NCI-H1105 (cell line): Measurements from ENCODE around the gene PIEZO1.

Experiments used
- DNase-seq: peaks from one replicate; lab custom pipeline; 2025; lab: John Stamatoyannopoulos, UW

The PIEZO1 gene

DNA sequence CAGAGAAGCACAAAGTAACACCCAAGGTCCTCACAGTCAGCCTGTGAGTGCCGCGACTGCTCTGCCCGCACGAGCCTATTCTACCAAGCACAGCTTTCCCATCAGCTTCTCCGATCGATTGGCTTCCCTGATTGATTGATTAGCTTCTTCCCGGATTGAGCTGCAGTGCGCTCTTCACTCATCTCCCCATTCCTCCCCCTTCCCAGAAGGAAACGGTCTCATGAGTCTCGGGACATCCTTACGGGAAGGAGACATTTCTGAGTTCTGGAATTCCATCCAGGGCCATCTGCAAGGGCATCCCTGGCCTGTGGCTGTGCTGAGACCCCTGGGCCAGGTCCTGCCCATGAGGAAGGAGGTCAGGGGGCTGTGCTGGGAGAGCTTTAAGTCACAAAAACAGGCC, 18.0 kb downstream of the PIEZO1 start:
- DNase-seq, result no peak

DNA sequence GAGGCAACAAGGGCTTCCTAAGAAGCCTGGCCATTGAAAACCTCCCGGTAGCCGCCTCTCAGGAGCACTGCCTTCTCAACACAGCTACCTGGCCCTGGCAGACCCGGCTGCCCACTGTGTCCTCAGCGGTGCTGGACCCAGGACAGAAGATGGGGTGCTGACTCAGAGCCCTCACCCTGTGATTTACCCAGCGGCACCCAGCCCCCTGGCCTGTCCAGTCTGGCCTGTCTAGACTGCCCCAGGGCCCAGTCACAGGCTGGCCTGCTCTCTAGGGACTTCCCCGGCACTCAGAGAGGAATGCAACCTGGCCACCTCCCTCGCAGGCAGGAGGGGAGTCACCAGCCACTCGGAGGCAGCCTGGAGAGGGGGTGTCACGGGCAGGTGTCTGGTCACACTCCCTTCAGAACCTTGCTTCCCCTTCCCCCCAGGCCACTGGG, 20.1 kb downstream of the PIEZO1 start:
- no peak for DNase-seq

DNA sequence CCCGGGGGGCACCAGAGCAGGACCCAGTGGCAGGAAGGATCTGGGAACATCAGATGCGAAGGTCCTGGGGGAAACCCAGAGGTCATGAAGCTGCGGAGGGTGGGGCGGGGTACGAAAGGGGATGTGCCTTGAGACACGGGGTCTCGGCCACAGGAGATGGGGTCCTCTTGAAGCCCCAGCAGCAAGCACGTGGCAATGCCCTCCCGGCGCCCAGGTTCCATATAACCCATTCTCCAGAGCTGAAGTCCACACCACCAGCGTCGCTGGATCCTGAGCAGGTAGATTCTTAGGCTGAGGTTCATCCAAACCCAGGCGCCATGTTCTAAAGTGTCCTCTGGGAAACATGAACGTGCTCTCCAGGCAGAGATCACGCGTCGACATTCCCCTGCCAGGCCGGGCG, 20.9 kb downstream of the PIEZO1 start:
- DNase-seq, result no peak

DNA sequence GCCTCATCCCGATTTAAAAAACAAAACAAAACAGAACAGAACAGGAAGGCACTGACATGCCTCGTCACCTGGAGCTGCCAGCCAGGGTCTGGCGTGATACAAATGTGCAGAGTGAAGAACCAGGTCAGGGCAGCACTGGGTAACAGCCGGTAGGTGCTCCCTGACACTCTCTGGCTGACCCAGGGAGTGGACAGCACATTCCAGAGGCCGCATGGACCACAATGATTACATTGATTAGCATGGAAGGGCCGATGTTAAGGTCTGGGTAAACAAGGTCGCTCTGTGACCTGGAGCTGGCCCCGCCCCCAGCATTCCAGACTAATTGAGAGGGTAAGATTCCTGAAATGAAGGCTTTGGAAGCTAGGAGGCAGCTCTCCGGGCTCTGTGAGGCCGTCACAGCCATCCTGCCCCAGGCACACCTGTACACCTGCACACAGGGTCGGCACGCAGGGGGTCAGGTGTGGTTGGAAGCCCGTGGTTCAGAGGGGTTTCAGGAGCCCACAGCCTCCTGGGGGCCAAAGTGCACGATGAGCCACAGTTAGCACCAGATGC, 21.4 kb downstream of the PIEZO1 start:
- DNase-seq, result no peak

DNA sequence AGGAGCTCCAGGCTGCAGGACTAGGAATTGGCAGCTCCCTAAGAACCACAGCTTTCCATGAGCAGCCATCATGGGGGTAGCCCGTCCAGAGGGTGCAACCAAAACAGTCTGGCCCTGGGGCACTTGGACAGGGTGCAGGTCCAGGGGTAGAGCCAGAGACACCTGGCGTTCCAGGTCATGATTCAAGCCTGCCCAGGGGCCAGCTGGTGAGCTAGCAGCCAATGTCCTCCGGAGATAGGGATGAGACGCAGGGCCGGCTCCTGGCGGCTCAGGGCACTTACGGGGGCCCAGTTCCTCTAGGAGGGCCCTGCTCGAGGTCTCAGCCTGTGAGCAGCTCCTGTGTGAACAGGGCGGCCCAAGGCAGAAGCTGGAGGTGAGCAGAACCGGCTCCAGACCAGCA, 22.1 kb downstream of the PIEZO1 start:
- DNase-seq, result no peak

DNA sequence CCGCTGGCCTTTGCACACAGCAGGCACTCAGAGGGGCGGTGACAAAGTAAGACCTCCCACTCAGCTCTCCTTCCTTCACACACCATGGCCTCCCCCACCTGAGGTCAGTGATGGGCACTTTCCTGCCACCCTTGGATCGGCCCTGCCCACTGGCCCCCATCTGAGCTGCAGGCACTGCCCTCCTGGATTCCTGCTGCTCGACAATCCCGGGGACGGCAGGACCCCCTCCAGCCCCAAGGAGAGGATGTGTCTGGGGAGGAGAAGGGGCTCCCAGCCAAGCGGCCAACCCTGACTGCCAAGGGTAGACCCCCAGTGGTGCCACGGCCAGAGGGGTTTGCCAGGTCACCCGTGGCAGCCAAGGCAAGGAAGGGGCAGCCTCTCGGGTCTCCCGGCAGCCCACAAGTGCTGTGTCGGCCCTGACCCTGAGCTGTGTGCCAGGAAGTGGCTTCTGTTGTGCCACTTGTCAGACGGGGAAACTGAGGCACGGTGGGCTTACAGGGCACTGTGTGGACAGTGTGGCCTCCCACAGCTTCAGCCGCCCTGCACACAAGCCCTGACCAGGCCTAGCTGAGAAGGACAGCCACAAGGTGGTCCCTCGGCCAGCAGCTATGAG, 22.7 kb downstream of the PIEZO1 start:
- no peak for DNase-seq

DNA sequence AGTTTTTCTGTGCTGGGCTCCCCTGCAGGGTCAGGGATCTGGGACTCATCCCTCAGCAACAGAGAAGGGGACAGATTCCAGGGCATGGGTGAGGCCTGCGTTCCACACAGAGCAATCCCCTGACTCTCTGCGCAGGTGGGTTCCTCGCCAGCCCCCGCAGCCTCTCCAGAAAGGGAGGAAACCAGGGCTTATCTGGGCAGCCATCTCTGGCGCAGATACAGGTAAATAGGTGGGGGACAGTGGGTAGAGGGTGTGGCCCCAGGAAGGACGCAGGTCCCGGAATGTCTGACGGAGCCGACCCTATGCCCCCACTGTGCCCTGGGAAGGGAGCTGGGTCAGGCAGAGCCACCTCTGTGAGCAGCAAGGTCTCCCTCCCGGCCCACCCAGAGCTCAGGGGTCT, 23.2 kb downstream of the PIEZO1 start:
- no peak for DNase-seq

DNA sequence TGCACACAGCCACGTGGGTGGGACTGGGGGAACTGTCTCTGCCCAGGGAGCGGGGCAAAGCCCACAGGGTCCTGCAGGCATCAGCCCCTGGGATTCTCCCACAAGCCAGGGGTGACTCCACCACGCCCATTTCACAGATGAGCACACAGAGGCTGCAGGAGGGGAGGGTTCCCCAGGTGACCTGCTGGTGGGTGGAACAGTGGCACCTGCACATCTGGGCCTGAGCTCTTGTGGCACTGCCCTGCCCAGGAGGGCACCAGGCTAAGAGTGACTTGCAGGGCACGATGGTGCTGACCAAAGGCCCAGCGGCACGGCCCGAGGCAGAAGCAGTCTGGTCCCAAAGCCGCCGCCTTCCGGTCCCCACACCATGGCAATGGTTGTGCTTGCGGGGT, 23.9 kb downstream of the PIEZO1 start:
- no peak for DNase-seq

DNA sequence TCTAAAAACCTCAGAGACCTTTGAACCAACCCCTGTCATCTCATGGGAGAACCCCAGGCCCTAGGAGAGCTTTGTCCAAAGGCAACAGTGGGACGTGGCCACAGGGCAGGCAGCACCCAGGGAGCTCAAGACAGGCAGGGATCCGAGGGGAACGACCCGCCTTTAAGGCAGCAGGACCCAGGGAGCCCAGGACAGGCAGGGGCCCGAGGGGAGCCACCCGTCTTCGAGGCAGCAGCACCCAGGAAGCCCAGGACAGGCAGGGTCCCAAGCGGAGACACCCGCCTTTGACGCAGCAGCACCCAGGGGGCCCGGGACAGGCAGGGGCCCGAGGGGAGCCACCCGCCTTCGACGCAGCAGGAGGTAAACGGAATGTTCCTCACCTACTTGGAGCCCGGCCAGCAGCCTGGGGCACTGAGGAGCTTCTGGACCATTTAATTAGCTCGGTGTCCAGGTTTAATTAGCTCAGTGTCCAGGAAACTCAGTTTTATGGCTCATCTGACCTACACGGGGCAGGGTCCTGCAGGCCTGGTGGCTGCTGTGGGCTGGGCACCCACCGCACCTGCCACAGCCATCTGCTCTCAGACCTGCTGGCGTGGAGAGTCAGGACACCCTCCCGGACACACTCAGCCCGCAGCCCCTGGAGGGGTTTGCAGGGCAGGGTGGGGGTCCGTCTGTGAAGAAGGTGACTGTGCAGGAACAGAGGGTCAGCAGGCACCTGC, 24.4 kb downstream of the PIEZO1 start:
- DNase-seq, result no peak

DNA sequence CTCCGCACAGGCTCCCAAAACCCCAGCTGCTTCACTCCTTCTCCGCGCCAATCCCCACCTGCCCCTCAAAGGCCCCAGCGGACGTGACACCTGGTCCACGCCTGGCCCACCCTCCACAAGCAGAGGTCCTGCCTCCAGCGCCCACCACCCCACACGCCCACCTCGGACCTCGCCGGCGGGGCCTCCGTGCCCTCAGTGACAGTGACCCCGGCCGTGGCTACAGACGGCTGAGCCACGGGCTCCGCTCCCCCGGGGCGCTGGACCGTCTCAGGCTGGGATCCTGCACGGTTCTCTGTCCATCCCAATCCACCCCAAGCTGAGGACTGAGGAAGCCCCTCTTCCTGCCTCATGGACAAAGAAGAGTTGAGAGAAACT, 25.1 kb downstream of the PIEZO1 start:
- DNase-seq, result no peak

DNA sequence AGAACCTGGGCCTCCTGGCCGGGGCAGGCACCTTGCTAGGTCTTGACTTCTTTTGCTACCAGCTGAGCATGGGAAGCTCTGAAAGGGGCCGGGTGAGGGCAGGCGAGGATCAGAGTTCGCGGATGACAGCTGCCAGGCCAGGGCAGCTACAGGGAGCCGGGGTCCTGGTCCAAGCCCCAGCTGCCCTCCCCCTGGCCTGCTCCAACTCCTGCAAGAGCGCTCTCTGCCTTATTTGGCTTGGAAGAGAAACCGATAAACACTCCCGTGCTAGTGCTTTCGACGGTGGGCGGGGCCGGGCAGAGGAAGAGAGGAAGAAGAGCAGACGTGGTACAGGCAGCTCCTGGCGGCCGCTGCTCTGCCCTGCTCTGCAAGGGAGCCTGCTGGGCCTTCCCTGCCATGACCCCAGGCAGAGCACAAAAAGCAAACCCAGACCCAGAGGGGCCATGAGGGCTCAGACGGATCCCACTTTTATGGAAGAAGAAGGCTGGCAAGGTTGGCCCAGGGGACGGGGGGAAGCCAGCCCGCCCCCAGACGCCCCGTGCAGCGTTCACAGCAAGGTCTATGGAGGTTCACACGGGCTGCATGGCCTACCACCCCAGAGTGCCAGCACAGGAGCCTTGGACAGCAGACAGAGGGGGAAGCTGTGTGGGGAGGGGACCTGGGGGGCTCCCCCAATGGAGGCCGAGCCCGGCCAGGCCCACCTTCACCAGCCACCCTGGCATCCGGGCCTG, 25.6 kb downstream of the PIEZO1 start:
- no peak for DNase-seq

DNA sequence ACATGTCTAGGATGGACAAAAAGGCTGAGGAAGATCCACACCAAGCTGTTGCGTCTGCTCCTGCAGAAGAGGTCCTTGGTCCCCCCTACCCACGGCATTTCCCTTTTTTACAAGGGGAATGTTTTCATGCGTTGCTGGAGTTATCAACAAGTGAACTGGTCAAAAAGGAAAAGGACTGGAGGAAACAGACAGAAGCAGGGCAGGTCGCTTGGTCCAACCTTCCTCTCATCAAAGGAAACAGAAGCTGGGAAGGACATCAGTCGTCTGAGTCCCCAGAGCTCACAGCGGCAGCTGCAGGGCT, 26.1 kb downstream of the PIEZO1 start:
- no peak for DNase-seq

DNA sequence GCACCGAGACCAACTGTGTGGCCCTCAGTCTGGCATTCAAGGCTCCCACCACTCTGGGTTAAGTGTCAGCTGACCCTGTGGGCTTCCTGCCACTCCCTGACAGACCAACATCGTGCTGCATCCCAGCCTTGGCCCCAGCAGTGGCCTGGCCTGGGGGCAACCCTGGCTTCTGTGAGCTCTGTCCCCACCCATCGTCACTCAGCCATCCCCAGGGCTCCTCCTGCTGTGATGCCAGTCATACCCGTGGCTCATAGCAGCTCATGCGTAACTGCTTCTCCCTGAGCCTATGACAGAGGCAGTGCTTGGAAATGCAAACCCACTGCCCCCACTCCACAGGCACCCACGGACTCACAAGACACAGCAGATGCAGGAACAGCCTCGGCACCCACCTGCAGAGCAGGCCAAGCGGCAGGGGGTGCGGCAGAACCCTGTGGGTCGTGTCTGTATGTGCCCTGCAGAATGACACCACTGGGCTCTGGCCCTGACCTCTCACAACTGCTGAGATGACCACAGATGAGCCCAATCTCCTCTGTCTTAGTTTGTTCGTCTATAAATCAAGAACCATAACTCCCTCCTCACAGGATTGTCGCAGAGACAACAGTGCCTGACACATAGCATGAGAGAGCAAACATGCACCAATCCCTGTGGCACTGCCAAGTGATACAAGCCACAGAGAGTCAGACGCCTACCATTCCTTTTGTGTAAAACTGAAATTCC, 26.6 kb downstream of the PIEZO1 start:
- DNase-seq, result no peak

DNA sequence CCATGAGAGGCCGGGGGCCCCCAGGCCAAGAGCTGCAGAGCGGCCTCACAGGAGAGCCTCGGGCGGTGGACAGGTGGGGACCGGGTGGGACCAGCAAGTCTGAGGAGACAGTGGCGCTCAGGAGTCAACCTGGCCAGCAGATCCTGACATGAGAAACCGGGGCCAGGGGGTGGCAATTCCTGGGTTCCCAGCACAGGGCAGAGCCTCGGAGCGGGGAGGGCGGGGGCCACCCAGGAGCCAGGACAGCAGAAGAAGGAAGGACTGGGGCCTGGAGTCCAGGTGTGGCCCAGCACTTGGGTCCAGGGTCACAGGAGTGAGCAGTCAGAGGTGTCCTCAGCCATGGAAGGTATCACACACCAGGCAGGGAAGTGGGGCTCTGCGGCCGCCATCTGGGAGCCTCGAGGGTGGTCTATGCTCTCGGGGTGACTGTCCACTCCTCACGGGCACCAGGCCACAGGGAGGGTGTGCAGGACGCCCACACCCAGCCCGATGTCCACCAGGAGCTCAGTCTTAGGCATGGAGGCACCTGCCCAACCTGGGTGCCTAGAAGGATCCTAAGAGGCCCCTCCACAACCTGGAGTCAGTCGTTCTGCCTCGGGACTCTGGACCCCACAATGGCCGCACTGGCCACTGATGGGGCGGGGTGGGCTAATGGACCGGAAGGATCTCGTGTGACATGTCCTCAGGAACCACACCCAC, 29.1 kb downstream of the PIEZO1 start:
- no peak for DNase-seq

DNA sequence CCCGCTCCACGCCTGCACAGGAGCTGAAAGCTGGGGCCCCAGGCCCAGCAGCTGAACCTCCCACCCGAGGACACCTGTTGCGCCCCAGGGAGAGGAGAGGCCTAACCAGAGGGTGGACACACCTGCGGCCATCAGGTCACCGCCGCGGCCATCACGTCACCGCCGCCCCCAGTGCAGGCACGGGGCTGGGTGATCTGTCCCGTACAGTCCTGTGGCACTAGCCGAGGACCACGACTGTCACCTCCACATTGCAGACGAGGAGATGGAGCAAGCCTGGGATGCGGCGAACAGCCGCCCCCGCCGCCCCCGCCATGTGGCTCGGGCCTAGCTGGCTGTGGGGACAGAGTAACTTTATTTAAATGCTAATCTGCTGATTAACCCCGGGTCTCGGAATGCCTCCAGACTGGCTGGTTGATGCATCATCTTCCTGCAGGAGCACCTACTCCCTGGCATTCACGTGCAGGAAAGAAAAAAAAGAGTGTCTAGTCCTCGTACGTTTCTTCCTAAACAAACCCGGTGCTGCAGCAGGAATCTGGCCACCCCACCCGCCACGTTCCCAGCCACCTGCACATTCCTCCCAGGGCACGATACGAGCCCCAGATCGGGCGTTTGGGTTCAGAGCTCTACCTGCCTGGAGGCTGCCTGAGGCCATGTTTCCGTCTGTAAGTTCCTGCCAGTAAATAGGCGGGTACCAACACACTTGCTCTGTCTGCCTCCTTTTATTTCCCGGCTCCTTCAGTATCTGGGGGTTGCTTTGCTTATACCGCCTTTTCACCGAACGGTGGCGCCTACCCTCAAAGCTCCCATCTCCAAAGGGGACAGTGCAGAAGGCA, 29.9 kb downstream of the PIEZO1 start:
- no peak for DNase-seq

DNA sequence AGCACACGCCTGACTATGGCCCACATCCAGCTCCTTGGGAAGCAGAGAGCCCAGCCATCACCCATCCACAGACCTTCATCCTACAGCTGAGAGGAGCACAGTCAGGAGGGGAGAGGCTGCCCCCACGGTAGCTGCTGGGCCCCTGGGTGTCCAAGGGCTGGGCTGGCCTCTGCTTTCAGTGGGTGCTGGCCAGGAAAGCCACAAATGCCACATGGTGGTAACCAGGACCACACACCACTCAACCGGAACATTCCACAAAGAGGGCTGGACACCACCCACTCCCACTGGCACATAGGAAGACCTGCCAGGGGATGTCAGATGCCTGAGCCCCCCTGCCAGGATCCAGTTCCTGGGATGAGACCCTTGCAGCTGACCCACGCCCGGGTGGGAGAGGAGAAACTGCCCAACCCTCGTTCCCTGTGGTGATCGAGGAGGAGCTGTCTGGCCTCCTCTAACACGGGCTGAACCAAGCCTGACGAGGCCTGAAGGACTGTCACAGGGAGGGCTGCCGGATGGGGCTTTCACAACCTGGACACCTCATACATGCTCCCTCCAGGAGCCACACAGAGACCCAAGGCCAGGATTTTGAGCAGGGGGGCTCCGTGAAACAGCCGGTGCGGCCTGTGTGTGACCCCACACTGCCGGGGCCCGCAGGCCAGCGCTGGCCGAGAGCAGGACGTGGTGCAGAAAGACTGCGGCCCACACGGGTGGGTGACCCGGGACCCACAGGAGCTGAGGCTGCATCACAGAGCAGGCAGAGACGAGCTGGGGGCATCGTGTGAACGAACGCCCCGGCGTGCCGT, 30.7 kb downstream of the PIEZO1 start:
- no peak for DNase-seq

DNA sequence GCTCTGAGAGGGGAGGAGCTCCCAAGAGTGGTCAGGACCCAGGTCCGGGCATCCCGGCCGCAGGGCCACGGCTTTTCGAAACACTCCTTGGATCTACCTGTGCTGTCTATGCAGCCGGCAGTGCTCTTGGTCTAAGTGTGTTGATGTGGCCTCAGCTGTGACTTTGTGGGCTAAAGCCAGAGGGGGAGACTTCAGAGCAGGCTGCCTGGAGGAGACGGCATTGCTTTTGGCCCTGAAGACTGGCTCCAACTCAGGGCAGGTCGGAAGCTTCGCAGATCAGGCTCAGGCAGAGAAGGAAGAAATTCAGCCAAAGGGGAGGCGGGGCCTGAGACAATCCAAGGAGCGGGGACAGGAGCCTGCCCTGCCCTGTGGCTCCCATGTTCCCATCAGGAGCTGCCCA, 31.4 kb downstream of the PIEZO1 start:
- DNase-seq, result no peak

DNA sequence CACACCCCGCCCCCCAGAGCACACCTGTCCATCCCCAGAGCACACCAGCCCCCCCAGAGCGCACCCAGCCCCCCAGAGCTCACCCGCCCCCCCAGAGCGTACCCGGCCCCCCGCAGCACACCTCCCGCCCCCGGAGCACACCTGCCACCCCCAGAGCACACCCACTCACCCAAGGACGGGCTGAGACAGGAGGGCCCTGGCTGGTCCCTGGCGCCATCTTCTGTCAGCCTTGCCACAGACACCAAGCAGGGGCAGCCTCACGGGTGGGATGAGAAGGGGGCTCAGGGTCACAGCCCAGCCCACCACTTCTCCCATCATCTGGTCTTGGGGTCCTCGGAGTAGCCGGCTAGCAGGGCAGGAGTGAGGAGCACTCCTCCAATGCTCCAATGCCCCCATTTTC, 31.8 kb downstream of the PIEZO1 start:
- DNase-seq, result no peak

DNA sequence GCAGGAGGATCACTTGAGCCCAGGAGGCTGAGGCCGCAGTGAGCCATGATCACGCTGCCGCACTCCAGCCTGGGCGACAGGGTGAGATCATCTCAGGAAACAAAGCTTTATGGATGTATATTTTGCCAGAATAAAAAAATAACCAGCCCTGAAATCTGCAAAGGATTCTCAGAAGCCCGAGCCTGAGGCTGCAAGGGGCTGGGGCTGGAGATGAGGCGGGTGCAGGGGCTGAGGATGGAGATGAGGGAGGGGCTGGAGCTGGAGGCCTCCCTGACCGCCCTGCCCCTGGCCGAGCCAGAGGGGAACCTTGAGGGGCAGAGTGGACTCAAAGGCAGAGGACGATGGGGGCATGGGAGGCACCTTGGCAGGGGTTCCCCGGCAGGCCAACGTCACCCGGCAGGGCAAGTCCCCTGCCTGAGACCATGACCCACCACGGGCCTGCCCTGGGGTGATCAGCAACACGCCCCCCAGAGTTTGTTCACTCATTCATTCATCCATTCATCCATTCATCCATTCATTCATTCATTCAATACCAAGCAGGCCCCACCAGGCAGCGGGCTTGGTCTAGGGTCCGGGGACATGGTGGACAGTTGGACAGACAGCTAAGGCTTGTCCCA, 32.5 kb downstream of the PIEZO1 start:
- no peak for DNase-seq

DNA sequence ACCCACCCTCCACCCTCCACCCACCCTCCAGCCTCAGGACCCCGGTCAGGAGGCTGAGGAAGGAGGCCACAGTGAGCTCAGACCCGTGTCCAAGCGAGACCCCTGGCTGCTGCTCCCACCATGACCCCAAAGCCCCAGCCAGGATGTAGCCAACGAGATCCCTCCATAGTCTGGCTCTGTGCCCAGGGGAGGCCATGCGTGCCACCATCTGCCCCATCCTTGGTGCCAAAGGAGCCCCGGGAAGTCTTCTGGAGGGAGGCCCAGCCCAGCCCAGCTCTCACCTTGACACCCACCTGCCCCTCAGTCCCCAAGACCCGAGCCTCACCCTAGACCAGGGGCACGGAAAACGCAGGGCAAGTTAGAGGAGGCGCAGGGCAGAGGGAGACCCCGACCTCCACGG, 34.2 kb downstream of the PIEZO1 start:
- no peak for DNase-seq
